GM20000 (cell line): Measurements from ENCODE around the gene DGCR6L.
"Not testable (repeated sequence)": the region's sequence is repeated elsewhere in the genome, so short reads cannot be mapped to it uniquely, and the experiment has no call there.

Experiments
- DNase-seq: peaks from one replicate; pipeline ENCODE4 v3.0.0; 2012; ENCODE audit warnings: low spot score
- TF ChIP-seq, protein P1 (sequence below): IDR thresholded peaks from 2 replicates; pipeline ENCODE4 v1.5.1; 2012; ENCODE audit warnings: mild to moderate bottlenecking, control low read depth; ENCODE audit errors: extremely low read depth, missing control alignments

The DGCR6L gene

DNA sequence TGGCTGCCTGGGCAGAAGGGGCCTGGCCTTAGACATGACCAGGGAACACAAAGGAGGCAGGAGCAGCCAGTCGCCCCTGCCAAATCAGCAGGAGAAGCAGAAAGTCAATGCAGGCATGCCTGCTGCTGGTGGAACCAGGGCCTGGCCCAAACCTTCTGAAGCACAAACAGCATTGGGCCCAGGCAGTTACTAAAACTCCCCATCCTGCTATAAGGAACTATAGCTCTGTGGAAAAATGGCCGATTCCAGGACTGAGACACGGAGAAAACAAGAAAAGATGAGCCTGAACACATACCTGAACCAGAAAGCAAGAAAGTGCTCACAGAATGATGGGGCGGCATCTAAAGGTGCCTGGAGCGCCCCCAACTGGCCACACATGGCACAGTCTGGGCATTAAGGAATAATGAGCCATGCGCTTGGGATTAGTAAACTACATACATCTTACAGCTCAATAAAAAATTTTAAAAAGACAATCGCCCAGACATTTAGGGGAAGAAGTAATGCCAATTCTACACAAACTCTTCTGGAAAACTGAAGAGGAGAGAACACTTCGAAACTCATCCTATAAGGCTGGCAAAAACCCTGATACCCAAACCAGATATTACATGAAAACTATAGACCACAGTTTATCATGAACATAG is 2.3 kb downstream of the DGCR6L start:
- not testable (repeated sequence) for DNase-seq
- TF ChIP-seq, protein P1, sequence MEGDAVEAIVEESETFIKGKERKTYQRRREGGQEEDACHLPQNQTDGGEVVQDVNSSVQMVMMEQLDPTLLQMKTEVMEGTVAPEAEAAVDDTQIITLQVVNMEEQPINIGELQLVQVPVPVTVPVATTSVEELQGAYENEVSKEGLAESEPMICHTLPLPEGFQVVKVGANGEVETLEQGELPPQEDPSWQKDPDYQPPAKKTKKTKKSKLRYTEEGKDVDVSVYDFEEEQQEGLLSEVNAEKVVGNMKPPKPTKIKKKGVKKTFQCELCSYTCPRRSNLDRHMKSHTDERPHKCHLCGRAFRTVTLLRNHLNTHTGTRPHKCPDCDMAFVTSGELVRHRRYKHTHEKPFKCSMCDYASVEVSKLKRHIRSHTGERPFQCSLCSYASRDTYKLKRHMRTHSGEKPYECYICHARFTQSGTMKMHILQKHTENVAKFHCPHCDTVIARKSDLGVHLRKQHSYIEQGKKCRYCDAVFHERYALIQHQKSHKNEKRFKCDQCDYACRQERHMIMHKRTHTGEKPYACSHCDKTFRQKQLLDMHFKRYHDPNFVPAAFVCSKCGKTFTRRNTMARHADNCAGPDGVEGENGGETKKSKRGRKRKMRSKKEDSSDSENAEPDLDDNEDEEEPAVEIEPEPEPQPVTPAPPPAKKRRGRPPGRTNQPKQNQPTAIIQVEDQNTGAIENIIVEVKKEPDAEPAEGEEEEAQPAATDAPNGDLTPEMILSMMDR, result peak; percentile 30

DNA sequence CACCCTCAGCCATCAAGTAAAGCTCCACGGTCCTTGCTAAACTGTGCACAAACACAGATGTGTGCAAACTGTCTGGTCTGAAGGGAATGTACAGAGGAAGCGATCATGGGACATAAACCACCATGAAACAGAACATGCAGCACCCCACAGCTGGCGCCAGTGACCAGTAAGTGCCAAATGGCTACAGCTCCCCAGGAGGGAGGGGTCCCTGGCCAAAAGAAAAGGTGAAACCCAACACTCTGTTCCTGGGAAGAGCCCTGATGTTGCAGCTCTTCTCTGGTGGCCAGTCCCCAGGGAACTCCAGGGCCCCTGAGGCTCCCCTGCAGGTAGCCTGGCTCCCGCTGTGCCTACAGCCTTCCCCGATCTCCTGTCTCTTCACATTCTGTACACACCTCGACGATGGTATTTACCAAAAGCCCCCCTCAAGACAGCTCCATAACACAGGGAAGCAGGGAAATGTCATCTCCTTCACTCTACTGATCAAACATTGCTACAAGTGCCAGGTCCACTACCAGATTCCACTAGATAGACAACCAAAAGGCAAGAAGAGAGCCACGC is 2.9 kb downstream of the DGCR6L start:
- no peak for DNase-seq
- TF ChIP-seq, protein P1, result no peak

DNA sequence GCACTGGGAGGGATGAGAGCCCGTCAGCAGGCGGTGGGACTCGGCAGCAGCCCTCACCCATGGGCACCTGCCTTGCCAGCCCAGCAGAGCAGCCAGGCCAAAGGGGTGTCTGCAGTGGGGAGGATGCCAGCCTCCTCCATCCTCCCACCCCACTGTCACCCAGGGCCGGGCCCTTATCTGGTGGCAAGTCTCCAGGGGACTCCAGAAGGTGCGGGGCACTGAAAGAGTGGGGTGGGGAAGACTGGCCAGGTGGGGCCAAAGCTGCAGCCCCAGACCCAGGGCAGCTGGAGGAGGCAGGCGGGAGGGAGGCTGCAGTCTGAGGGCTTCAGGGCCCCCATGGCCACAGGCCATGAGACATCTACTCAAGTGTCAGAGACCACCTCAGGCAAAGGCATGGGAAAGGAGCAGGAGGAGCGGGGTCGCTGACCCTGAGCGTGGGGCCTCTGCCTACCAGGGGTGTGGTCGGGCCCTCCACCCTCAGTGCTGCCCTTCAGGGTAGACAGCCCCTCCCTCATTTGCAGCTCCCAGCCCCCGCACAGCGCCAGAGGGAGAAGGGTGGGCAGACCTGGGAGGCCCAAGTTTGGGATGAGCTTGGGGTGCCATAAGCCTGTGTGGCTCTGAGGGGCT is 3.5 kb downstream of the DGCR6L start:
- DNase-seq, result no peak
- TF ChIP-seq, protein P1, result no peak

DNA sequence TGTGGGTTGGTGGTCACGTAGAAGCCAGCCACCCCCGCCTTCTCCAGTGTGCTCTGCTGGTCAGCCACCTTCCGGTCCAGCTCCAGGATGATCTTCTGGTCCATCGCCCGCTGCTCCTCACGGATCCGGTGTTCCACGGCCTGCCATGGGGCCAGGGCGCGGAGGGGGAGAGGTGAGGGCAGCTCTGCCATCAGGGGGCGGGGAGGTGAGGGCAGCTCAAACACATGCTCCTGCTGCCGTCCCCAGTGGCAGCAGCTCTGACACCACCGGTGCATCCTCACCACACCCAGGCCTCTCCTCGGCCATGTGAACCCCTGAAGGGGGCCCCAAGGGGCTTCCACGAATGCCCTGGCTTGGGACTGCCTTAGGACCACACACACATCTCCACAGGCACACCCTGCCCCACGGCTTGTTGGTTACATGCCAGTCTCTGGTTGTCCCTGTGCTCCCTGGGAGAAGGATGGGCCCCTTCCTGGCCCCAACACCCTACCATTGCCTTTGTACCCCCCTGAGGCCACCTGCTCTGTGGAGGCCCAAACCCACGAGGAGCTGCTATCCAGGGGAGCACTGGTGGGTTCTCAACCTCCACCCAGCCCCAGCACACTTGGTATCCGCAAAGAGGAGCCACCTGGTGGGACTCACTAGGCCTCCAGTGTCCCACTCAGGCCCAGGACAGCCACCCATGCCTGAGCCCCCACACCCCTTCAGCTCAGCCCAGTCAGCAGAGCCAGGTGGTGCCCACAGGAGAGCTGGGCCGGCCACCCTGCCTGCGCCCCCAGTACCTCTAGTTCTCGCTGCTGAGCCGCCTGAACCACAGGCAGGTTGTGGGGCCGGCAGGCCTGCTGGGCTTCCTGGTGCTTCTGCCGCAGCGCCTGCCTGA is 4.3 kb downstream of the DGCR6L start:
- DNase-seq, result no peak
- TF ChIP-seq, protein P1, result no peak

DNA sequence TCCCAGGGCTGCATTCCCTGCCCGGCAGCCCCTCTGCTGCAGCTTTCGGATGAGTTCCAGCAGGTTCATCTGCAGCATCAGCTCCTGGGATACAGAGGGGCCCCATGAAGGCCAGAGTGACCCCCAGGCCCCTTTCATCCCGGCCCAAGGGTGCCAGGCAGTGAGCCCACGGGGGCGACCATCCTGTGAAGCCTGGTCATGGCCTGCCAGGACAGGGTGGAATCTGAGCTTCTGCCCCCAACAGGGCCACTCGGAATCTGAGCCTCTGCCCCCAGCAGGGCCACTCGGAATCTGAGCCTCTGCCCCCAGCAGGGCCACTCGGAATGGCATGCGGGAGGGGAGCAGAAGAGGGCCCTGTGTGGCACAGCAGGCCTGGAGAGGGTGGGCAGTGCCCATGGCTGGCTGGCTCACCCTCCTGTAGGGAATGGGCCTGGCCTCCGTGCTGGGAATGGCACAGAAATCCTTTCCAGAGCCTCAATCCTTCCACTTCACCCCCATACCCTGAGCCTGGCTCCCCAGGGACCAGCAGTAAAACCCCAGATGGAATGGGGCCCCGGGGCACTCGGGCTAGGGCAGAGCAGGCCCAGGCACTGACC is 5.0 kb downstream of the DGCR6L start:
- DNase-seq, result not testable (repeated sequence)

DNA sequence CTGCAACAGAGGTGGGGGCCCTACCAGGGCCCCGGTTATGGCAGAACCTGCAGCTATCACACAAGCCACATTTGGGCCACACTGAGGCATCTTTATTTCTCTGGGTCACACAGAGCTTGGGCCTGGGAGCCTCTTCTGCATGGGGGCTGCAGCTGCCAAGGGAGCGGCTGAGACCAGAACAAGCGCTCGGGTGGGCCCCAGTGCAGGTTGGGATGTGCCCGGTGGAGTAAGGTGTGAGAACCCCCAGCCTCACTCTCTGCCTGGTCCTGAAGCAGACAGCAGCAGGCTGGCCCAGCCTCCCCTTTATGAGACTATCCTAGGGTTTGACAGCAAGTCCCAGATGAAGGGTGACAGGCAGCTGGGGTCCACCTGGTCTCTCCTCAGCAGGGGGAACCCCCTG is 5.7 kb downstream of the DGCR6L start:
- DNase-seq, result not testable (repeated sequence)

DNA sequence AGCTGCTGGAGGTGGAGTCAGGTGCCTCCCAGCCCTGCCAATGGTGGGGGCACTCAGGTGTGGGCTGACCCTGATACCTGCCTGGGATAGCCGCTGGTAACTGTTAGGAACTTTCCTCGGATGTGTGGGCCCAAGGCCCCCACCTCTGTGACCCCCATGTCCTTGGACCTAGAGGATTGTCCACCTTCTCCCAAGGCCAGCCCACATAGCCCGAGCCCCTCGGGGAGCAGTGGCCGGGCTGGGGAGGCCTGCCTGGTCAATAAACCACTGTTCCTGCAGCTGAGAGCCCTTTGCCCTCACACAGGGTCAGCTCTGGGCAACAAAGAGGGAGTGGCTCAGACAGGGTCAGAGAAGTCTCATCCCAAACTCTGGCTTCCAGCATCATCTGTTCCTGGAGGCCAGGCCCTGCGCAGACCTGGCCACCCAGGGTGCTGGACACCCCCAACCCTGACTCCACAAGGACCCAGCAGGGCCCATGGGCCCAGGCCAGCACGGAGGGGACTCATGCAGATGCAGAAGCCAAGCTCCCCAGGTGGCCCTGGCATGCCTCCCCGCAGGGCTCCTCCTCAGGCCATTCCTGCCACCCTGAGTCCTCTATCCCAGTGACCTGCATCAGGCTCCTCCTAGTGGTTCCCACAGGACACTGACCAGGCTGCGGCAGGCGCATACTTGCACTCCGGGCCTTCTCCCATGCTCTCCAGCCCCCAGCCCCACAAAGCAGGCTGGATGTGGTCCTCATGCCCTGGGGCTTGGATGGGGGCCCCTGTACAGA is 6.4 kb downstream of the DGCR6L start:
- DNase-seq, result not testable (repeated sequence)

DNA sequence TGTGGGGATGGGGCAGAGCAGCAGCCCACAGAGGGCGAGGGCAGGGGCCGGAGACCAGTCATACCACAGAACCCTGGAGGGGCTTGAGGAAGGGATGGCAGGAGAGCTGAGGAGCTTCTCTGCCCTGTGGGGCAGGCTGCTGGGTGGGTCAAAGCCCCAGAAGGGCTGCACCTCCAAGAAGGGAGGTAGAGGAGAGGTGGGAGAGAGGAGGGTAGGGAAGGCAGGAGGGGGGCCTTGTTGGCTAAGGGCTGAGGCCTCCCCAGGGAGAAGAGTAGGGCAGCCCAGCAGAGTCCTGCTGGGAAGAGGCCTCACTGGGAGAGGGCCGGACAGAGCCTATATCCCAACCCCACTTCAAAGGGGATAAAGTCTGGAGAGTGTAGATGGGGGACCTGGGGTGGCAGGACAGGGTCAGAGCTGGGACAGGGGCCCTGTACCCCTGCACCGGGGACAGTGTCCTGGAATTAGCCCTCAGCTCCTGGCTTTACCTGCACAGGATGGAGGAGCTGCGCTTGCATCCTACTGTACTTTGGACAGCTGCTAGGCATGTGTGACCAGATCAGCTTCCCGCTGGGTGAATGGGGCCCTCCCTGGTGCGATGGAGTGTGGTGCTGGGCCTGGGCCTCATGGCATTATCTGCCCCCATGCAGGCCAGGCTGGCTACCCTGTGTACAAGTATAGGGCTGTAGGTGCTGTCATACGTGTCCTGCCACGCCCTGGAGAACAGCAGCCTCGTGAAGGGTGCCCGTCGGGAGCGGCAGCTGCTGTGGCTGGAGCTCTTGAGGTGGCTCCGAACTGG is 7.3 kb downstream of the DGCR6L start:
- TF ChIP-seq, protein P1, result no peak
- no peak for DNase-seq

DNA sequence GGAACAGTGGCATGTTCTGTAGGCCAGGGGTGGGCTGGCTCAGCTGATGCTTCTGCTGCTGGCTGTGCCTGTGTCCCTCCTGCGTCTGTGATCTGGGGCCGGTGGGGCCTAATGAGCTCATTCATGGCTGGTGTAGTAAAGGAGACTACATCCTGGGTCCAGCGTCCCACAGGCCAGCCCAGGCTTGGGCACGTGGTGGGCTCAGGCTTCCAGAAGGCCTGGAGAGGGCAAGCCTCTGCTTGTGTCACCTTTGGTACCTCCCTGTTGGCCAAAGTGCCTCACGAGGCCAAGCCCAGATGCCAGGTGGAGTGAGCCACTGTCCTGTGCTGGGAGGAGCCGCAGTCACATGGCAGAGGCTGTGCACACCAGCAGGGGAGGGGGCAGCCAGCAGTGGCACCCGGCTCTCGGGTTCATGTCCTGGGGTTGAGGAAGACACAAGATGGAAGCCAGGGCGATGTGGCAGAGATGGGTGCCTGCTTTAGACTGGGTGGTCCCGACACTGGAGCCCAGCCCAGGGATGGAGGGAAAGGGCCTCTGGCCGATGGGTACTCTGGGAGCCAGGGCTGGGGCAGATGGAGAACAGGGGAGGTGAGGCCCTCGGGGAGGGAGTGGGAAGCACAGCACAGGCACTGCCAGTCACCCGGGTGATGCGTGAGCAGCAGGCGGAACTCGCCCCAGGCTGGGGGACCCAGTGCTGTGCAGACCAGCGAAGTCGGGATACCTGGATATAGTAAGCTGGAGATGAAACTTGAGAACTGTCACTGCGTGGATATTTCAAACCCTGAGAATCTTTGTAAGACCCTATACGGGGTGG is 8.4 kb downstream of the DGCR6L start:
- DNase-seq, result not testable (repeated sequence)

DNA sequence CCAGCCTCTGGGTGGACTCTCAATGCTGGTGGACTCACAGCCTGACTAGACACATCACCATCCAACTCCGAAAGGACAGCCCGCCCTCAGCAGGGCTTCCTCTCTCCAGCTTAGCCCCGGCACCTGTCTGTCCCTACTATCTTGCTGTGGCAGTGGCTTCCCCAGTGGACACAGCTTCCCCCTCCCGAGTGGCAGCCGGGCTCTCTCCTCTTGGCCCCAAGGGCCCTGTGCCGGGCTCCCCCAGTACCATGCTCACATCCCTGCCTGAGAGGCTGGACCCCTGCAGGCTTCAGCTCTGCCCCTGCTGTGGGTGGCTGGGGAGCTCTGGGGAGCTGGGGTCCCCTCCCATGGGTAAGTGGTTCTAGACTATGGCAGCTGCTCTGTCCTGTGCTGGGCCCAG is 9.1 kb downstream of the DGCR6L start:
- DNase-seq, result not testable (repeated sequence)

DNA sequence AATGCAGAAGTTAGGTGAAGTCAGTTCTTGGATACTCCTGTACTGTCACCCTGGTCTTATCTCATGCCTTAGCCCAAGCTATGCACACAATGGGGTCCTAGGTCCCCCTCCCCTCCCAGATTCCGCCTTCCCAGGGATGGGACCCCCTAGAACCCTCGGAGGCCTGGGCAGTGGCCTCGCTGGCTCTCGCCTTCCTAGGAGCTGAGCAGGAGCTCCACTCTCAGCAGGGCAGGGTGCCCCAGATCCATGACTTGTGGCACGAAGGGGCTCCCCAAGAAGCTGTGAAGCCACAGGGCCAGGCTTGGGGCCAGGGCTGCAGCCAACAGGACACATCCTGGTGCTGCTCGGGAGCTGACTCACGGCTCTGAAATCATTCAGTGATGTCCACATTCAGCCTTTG is 9.7 kb downstream of the DGCR6L start:
- not testable (repeated sequence) for DNase-seq
